ENCODE measurements around the gene AKAP6. TPM values are rescaled to one million over a fixed set of nuclear protein-coding genes. Genes with fewer than 3 reads are reported as not detected.

AKAP6 gene
- total RNA-seq, 1 experiment from 2014 or later = 1.1 TPM

DNA sequence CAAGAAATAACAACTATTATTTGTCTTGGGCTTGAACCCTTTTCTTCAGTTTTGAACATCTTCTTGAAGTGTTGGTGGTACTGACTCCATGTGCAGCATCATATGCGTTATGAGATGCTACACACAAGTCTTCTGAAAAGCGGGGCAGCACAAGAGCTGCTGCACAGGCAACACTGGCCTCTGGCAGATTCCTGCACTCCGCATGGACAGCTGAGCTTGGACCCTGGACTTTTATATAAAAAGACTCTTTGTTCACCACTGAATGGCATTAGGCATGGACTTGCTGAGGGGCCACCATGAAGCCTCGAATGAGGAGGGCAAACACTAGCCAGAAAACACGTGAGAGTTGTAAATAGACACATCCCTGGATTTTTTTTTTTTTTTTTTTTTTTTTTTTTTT, 398.7 kb downstream of the AKAP6 start:
- no peak for DNase-seq
- Histone ChIP-seq H2BK120ac (ENCODE audit: low read depth, low read length, poor library complexity, severe bottlenecking) (no peak overlapping the region), H3K23me2 (ENCODE audit: insufficient read length, low read depth, low read length, poor library complexity, severe bottlenecking) (no peaks in the 10 kb centered on the region), H3K18ac (ENCODE audit: insufficient read length, low read depth, low read length) (no peak overlapping the region), H2BK12ac (ENCODE audit: insufficient read length, low read depth, low read length) (no peak overlapping the region), H3T11ph (ENCODE audit: low read length) (no peak overlapping the region), H2BK5ac (ENCODE audit: insufficient read length, low read length) (no peak overlapping the region), H3K27me3 (ENCODE audit: insufficient read depth, low read length) (no peaks in the 10 kb centered on the region), H4K5ac (ENCODE audit: insufficient read length, low read depth, low read length) (no peak overlapping the region), H3K56ac (ENCODE audit: insufficient read length, low read depth, low read length) (no peak overlapping the region), H4K91ac (ENCODE audit: insufficient read length, low read depth, low read length) (no peak overlapping the region), H3K79me1 (ENCODE audit: insufficient read depth, low read depth, low read length, poor library complexity, severe bottlenecking) (no peaks in the 10 kb centered on the region), H3K27ac (ENCODE audit: insufficient read length, low read depth, low read length) (no peak overlapping the region), H3K79me2 (ENCODE audit: insufficient read depth, low read length) (no peaks in the 10 kb centered on the region), H3K23ac (ENCODE audit: insufficient read length, low read depth, low read length) (no peak overlapping the region), H3K4me1 (ENCODE audit: insufficient read depth, low read length) (no peaks in the 10 kb centered on the region), H3K4me2 (ENCODE audit: insufficient read depth, insufficient read length, low read length) (no peak overlapping the region), H3K9ac (ENCODE audit: extremely low read depth, insufficient read length, low read length) (no peak overlapping the region), H4K20me1 (ENCODE audit: control insufficient read depth, insufficient read depth, insufficient read length) (no peaks in the 10 kb centered on the region), H3K9me3 (ENCODE audit: control insufficient read depth, low read depth, low read length) (no peaks in the 10 kb centered on the region), H2BK15ac (ENCODE audit: low read depth, low read length) (no peak overlapping the region), H2AFZ (ENCODE audit: low read length) (no peak overlapping the region), H2AK5ac (ENCODE audit: insufficient read length, low read length) (no peak overlapping the region), H2BK20ac (ENCODE audit: low read depth, low read length, poor library complexity, severe bottlenecking) (no peak overlapping the region), H4K8ac (replicated peaks; ENCODE audit: insufficient read length, low read depth, low read length) (no peak overlapping the region), H3K14ac (ENCODE audit: insufficient read depth, low read length) (no peak overlapping the region), H3K4ac (ENCODE audit: low read depth, low read length) (no peak overlapping the region)
- WGBS (ENCODE audit: extremely low coverage, insufficient read length, low lambda C conversion rate) = no CpG with 5 or more reads among the region's 5 CpGs
- Mint-ChIP-seq H3K27ac (no peak overlapping the region), H3K36me3 (ENCODE audit: insufficient read depth in 1 of 3, low read depth in 3 of 3) (no peaks in the 10 kb centered on the region), H3K9me3 (no peaks in the 10 kb centered on the region), H3K4me3 (no peak overlapping the region), H3K27me3 (ENCODE audit: low read depth) (no peaks in the 10 kb centered on the region), H3K4me1 (peaks cover 9 to 13% of the 10 kb centered on the region in 2 experiments)
- TF ChIP-seq, protein P1, sequence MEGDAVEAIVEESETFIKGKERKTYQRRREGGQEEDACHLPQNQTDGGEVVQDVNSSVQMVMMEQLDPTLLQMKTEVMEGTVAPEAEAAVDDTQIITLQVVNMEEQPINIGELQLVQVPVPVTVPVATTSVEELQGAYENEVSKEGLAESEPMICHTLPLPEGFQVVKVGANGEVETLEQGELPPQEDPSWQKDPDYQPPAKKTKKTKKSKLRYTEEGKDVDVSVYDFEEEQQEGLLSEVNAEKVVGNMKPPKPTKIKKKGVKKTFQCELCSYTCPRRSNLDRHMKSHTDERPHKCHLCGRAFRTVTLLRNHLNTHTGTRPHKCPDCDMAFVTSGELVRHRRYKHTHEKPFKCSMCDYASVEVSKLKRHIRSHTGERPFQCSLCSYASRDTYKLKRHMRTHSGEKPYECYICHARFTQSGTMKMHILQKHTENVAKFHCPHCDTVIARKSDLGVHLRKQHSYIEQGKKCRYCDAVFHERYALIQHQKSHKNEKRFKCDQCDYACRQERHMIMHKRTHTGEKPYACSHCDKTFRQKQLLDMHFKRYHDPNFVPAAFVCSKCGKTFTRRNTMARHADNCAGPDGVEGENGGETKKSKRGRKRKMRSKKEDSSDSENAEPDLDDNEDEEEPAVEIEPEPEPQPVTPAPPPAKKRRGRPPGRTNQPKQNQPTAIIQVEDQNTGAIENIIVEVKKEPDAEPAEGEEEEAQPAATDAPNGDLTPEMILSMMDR (conservative IDR thresholded peaks at IDR 0.05) = no peak

Measured in H9 (cell line).